ENCODE measurements around the gene PRTN3.
A peak's percentile ranks its signal among the peaks of the same experiment; 100 is the strongest.

PRTN3 gene

GRCh38 chr19:799076-799881 lies 41.5 kb upstream of the PRTN3 start:
- no peaks in the 10 kb centered on the region for H3K9me3 ChIP-seq (replicated peaks in 1 of 2; ENCODE audit: control insufficient read depth in 2 of 2, insufficient read depth in 1 of 2, low read depth in 1 of 2, low read length in 2 of 2)
- H3K23ac ChIP-seq (ENCODE audit: low read depth, low read length, poor library complexity): peak overlapping the region; percentile 85
- H2BK15ac ChIP-seq (ENCODE audit: low read length): no peak overlapping the region
- H3K27ac ChIP-seq (replicated peaks; ENCODE audit: low read length): no peak overlapping the region
- peaks cover 17% of the 10 kb centered on the region for H3K79me1 ChIP-seq (ENCODE audit: low read depth, low read length)
- no peak overlapping the region for H2AFZ ChIP-seq (ENCODE audit: low read length)
- peak; percentile 58 for DNase-seq (ENCODE audit: low spot score)
- peaks cover 18 to 32% of the 10 kb centered on the region in 2 donors for H3K4me1 ChIP-seq (ENCODE audit: control insufficient read depth in 2 of 2, insufficient read depth in 1 of 2, low read depth in 1 of 2, low read length in 2 of 2)
- no peak overlapping the region for H4K8ac ChIP-seq (ENCODE audit: low read depth, low read length)
- no peak overlapping the region for H2BK12ac ChIP-seq (ENCODE audit: low read length)
- peak overlapping the region; percentile 92 for H2AK5ac ChIP-seq (ENCODE audit: low read depth, low read length)
- no peak overlapping the region for H4K91ac ChIP-seq (ENCODE audit: low read depth, low read length, poor library complexity)
- no peak overlapping the region for H3K4ac ChIP-seq (ENCODE audit: low read length)
- H3K4me3 ChIP-seq (ENCODE audit: low read length in 2 of 2): peak overlapping the region; percentile 89 to 98
- peak overlapping the region; percentile 87 for H2BK5ac ChIP-seq (ENCODE audit: low read length)
- no peak overlapping the region for H3K18ac ChIP-seq (ENCODE audit: low read length)
- peak overlapping the region; percentile 93 for H3K4me2 ChIP-seq (ENCODE audit: insufficient read depth, low read length, poor library complexity, severe bottlenecking)
- WGBS, 2 donors (ENCODE audit: extremely low coverage in 2 of 2, insufficient read length in 2 of 2, insufficient replicate concordance in 1 of 2): no CpG with 5 or more reads among the region's 28 CpGs
- H3K9ac ChIP-seq (ENCODE audit: low read depth, low read length, poor library complexity): peak overlapping the region; percentile 2
- no peak overlapping the region for H2BK120ac ChIP-seq (ENCODE audit: low read depth, low read length)
- peaks cover 35 to 61% of the 10 kb centered on the region in 2 donors for H3K36me3 ChIP-seq (replicated peaks in 1 of 2; ENCODE audit: control insufficient read depth in 2 of 2, insufficient read depth in 2 of 2, low read length in 2 of 2)
- no peaks in the 10 kb centered on the region for H3K27me3 ChIP-seq (ENCODE audit: control insufficient read depth in 3 of 3, insufficient read depth in 3 of 3, low read depth in 1 of 3, low read length in 3 of 3)
- H3K14ac ChIP-seq (ENCODE audit: low read length): peak overlapping the region; percentile 75

GRCh38 chr19:800360-801029 lies 40.3 kb upstream of the PRTN3 start:
- no peak overlapping the region for H2BK5ac ChIP-seq (ENCODE audit: low read length)
- peak overlapping the region in 1 of 2 donors; percentile 11 for H3K4me3 ChIP-seq (ENCODE audit: low read length in 2 of 2)
- H3K9ac ChIP-seq (ENCODE audit: low read depth, low read length, poor library complexity): peak overlapping the region; percentile 12
- no peak overlapping the region for H3K23ac ChIP-seq (ENCODE audit: low read depth, low read length, poor library complexity)
- H2BK12ac ChIP-seq (ENCODE audit: low read length): no peak overlapping the region
- H3K18ac ChIP-seq (ENCODE audit: low read length): no peak overlapping the region
- H3K27me3 ChIP-seq (ENCODE audit: control insufficient read depth in 3 of 3, insufficient read depth in 3 of 3, low read depth in 1 of 3, low read length in 3 of 3): no peaks in the 10 kb centered on the region
- H2AK5ac ChIP-seq (ENCODE audit: low read depth, low read length): no peak overlapping the region
- no peak overlapping the region for H4K8ac ChIP-seq (ENCODE audit: low read depth, low read length)
- no peak overlapping the region for H3K14ac ChIP-seq (ENCODE audit: low read length)
- H3K4ac ChIP-seq (ENCODE audit: low read length): no peak overlapping the region
- no peak overlapping the region for H2BK120ac ChIP-seq (ENCODE audit: low read depth, low read length)
- peaks cover 25% of the 10 kb centered on the region for H3K79me1 ChIP-seq (ENCODE audit: low read depth, low read length)
- H3K36me3 ChIP-seq (replicated peaks in 1 of 2; ENCODE audit: control insufficient read depth in 2 of 2, insufficient read depth in 2 of 2, low read length in 2 of 2): peaks cover 47 to 74% of the 10 kb centered on the region in 2 donors
- H2AFZ ChIP-seq (ENCODE audit: low read length): no peak overlapping the region
- H3K9me3 ChIP-seq (replicated peaks in 1 of 2; ENCODE audit: control insufficient read depth in 2 of 2, insufficient read depth in 1 of 2, low read depth in 1 of 2, low read length in 2 of 2): no peaks in the 10 kb centered on the region
- H3K4me2 ChIP-seq (ENCODE audit: insufficient read depth, low read length, poor library complexity, severe bottlenecking): no peak overlapping the region
- H2BK15ac ChIP-seq (ENCODE audit: low read length): no peak overlapping the region
- no peak for DNase-seq (ENCODE audit: low spot score)
- WGBS, 2 donors (ENCODE audit: extremely low coverage in 2 of 2, insufficient read length in 2 of 2, insufficient replicate concordance in 1 of 2): no CpG with 5 or more reads among the region's 17 CpGs
- H3K27ac ChIP-seq (replicated peaks; ENCODE audit: low read length): no peak overlapping the region
- no peak overlapping the region for H4K91ac ChIP-seq (ENCODE audit: low read depth, low read length, poor library complexity)
- H3K4me1 ChIP-seq (ENCODE audit: control insufficient read depth in 2 of 2, insufficient read depth in 1 of 2, low read depth in 1 of 2, low read length in 2 of 2): peaks cover 18 to 32% of the 10 kb centered on the region in 2 donors

GRCh38 chr19:801030-801860 lies 39.6 kb upstream of the PRTN3 start:
- Histone ChIP-seq H3K4ac (ENCODE audit: low read length) (peak overlapping the region; percentile 84), H3K18ac (ENCODE audit: low read length) (peak overlapping the region; percentile 7), H3K4me2 (ENCODE audit: insufficient read depth, low read length, poor library complexity, severe bottlenecking) (peak overlapping the region; percentile 14), H4K91ac (ENCODE audit: low read depth, low read length, poor library complexity) (no peak overlapping the region), H2BK15ac (ENCODE audit: low read length) (no peak overlapping the region), H4K8ac (ENCODE audit: low read depth, low read length) (no peak overlapping the region), H3K23ac (ENCODE audit: low read depth, low read length, poor library complexity) (peak overlapping the region; percentile 52), H3K36me3 (replicated peaks in 1 of 2; ENCODE audit: control insufficient read depth in 2 of 2, insufficient read depth in 2 of 2, low read length in 2 of 2) (peaks cover 54 to 81% of the 10 kb centered on the region in 2 donors), H2AK5ac (ENCODE audit: low read depth, low read length) (peak overlapping the region; percentile 19), H3K14ac (ENCODE audit: low read length) (peak overlapping the region; percentile 71), H3K27ac (replicated peaks; ENCODE audit: low read length) (no peak overlapping the region), H2BK120ac (ENCODE audit: low read depth, low read length) (no peak overlapping the region), H3K9me3 (replicated peaks in 1 of 2; ENCODE audit: control insufficient read depth in 2 of 2, insufficient read depth in 1 of 2, low read depth in 1 of 2, low read length in 2 of 2) (no peaks in the 10 kb centered on the region), H2BK5ac (ENCODE audit: low read length) (no peak overlapping the region), H3K4me3 (ENCODE audit: low read length in 2 of 2) (no peak overlapping the region), H3K4me1 (ENCODE audit: control insufficient read depth in 2 of 2, insufficient read depth in 1 of 2, low read depth in 1 of 2, low read length in 2 of 2) (peaks cover 18 to 32% of the 10 kb centered on the region in 2 donors), H3K79me1 (ENCODE audit: low read depth, low read length) (peaks cover 32% of the 10 kb centered on the region), H2AFZ (ENCODE audit: low read length) (no peak overlapping the region), H2BK12ac (ENCODE audit: low read length) (peak overlapping the region; percentile 16), H3K9ac (ENCODE audit: low read depth, low read length, poor library complexity) (peak overlapping the region; percentile 12), H3K27me3 (ENCODE audit: control insufficient read depth in 3 of 3, insufficient read depth in 3 of 3, low read depth in 1 of 3, low read length in 3 of 3) (no peaks in the 10 kb centered on the region)
- no CpG with 5 or more reads among the region's 29 CpGs for WGBS, 2 donors (ENCODE audit: extremely low coverage in 2 of 2, insufficient read length in 2 of 2, insufficient replicate concordance in 1 of 2)
- DNase-seq (ENCODE audit: low spot score): no peak

Data from neuronal stem cell (in vitro differentiated cells).